A549 treated with AZD9567 at 1 μM for 4 hours (cell line): Measurements from ENCODE around the gene LALBA. TPM values are rescaled to one million over a fixed set of nuclear protein-coding genes. Genes with fewer than 3 reads are reported as not detected.

Experiments
- total RNA-seq: library from RNA; stranded (reverse); fragments of 200-300 nt; extraction: Qiagen RNA extraction; gene quantifications from 5 replicates; pipeline ENCODE4 v1.2.3, GENCODE V29; 2022; ENCODE audit not compliant: insufficient read depth

The LALBA gene
- total RNA-seq: not detected in 5 replicates

GRCh38 chr12:48569946-48570345, at the start of gene LALBA:
Gene LALBA, minus strand, starts transcription at chr12:48570046. Its CDS starts 26 bp downstream, at chr12:48570020.

GRCh38 chr12:48525332-48525731, 44.5 kb downstream of the LALBA start, which contains the start of gene OR8S1:
Gene OR8S1, plus strand, starts transcription at chr12:48525632. Its CDS starts 0 bp downstream, at chr12:48525632.

Other genes with a start within 250 kb of the LALBA start
- 4.2 to 5.5 TPM (median 5.4 TPM) in 5 replicates for gene ZNF641, start 219.1 kb downstream of the LALBA start, total RNA-seq
- not detected in 5 replicates for gene ANP32D, start 97.5 kb downstream of the LALBA start, total RNA-seq
- not detected in 5 replicates for gene C12orf54, start 87.5 kb downstream of the LALBA start, total RNA-seq
- not detected in 5 replicates for gene OR8S1, start 44.4 kb downstream of the LALBA start, total RNA-seq
- gene KANSL2, start 112.2 kb upstream of the LALBA start, total RNA-seq: 39.7 to 59.9 TPM (median 43.5 TPM) in 5 replicates
- gene CCNT1, start 146.7 kb upstream of the LALBA start, total RNA-seq: 13.4 to 19.8 TPM (median 14.8 TPM) in 5 replicates
- 9.3 to 14.2 TPM (median 13.1 TPM) in 5 replicates for gene ADCY6, start 219.0 kb upstream of the LALBA start, total RNA-seq
- 26.4 to 42.8 TPM (median 34.8 TPM) in 5 replicates for gene CACNB3, start 248.4 kb upstream of the LALBA start, total RNA-seq